Mucosa of stomach (tissue), 1 donor: ENCODE results near the gene PRPF6.
A peak's percentile ranks its signal among the peaks of the same experiment; 100 is the strongest.

Experiments used
- H3K27me3 ChIP-seq: one replicate; pipeline ENCODE4 v1.7.0; 2013; ENCODE audit warnings: mild to moderate bottlenecking, low read length; ENCODE audit not compliant: control insufficient read depth, insufficient read depth
- H3K36me3 ChIP-seq: one replicate; pipeline ENCODE4 v1.7.0; 2013; ENCODE audit warnings: low read length; ENCODE audit not compliant: control insufficient read depth, insufficient read depth
- H3K4me1 ChIP-seq: one replicate; pipeline ENCODE4 v1.7.0; 2013; ENCODE audit warnings: mild to moderate bottlenecking, low read length; ENCODE audit not compliant: control insufficient read depth, insufficient read depth
- H3K4me3 ChIP-seq: one replicate; pipeline ENCODE4 v1.7.0; 2013; ENCODE audit warnings: low read length
- H3K9ac ChIP-seq: one replicate; pipeline ENCODE4 v1.7.0; 2013; ENCODE audit warnings: mild to moderate bottlenecking, low read length, moderate library complexity
- H3K9me3 ChIP-seq: one replicate; pipeline ENCODE4 v1.7.0; 2013; ENCODE audit warnings: mild to moderate bottlenecking, low read length, moderate library complexity; ENCODE audit not compliant: control insufficient read depth
- donor health status: Pancreatic carcinoma.

The PRPF6 gene

GRCh38 chr20:64076061-64076997 is 95.4 kb downstream of the PRPF6 start:
- Histone ChIP-seq H3K9ac (no peak overlapping the region), H3K36me3 (no peaks in the 10 kb centered on the region), H3K4me1 (peaks cover 14% of the 10 kb centered on the region), H3K27me3 (peaks cover 12% of the 10 kb centered on the region), H3K4me3 (no peak overlapping the region), H3K9me3 (no peaks in the 10 kb centered on the region)

- peaks cover 19% of the 10 kb centered on the region for H3K27me3 ChIP-seq
- peaks cover 14% of the 10 kb centered on the region for H3K4me1 ChIP-seq
- no peak overlapping the region for H3K9ac ChIP-seq
- no peaks in the 10 kb centered on the region for H3K9me3 ChIP-seq
- no peaks in the 10 kb centered on the region for H3K36me3 ChIP-seq
- H3K4me3 ChIP-seq = no peak overlapping the region
Observed at GRCh38 chr20:64077094-64077493, 96.2 kb downstream of the PRPF6 start.

- H3K9ac ChIP-seq = peak overlapping the region; percentile 3
- no peak overlapping the region for H3K4me3 ChIP-seq
- no peaks in the 10 kb centered on the region for H3K36me3 ChIP-seq
- peaks cover 23% of the 10 kb centered on the region for H3K27me3 ChIP-seq
- H3K9me3 ChIP-seq = no peaks in the 10 kb centered on the region
- peaks cover 14% of the 10 kb centered on the region for H3K4me1 ChIP-seq
Observed at GRCh38 chr20:64077541-64077875, 96.6 kb downstream of the PRPF6 start.

- no peaks in the 10 kb centered on the region for H3K36me3 ChIP-seq
- no peaks in the 10 kb centered on the region for H3K9me3 ChIP-seq
- H3K4me3 ChIP-seq = no peak overlapping the region
- H3K4me1 ChIP-seq = peaks cover 14% of the 10 kb centered on the region
- H3K9ac ChIP-seq = peak overlapping the region; percentile 61
- peaks cover 28% of the 10 kb centered on the region for H3K27me3 ChIP-seq
Observed at GRCh38 chr20:64077876-64078551, 97.1 kb downstream of the PRPF6 start.

- peaks cover 14% of the 10 kb centered on the region for H3K4me1 ChIP-seq
- no peaks in the 10 kb centered on the region for H3K36me3 ChIP-seq
- peak overlapping the region; percentile 61 for H3K9ac ChIP-seq
- no peaks in the 10 kb centered on the region for H3K9me3 ChIP-seq
- H3K27me3 ChIP-seq = peaks cover 34% of the 10 kb centered on the region
- H3K4me3 ChIP-seq = no peak overlapping the region
Observed at GRCh38 chr20:64078934-64079272, 98.0 kb downstream of the PRPF6 start.

GRCh38 chr20:64079273-64080012 is 98.5 kb downstream of the PRPF6 start, which contains the start of gene RGS19:
Gene RGS19 (minus strand): TSS chr20:64079518. CDS start chr20:64076886, 2,632 bp downstream.
- H3K4me1 ChIP-seq = peaks cover 18% of the 10 kb centered on the region
- peak within 1 kb of the TSS; percentile 61 for H3K9ac ChIP-seq
- H3K36me3 ChIP-seq = no peaks in the 10 kb centered on the region
- peaks cover 40% of the 10 kb centered on the region for H3K27me3 ChIP-seq
- peak within 1 kb of the TSS; percentile 31 for H3K4me3 ChIP-seq
- no peaks in the 10 kb centered on the region for H3K9me3 ChIP-seq

- Histone ChIP-seq H3K27me3 (peaks cover 47% of the 10 kb centered on the region), H3K4me3 (peak within 1 kb of the TSS; percentile 31), H3K36me3 (no peaks in the 10 kb centered on the region), H3K4me1 (peaks cover 21% of the 10 kb centered on the region), H3K9ac (peak within 1 kb of the TSS; percentile 61), H3K9me3 (no peaks in the 10 kb centered on the region)
Observed at GRCh38 chr20:64080013-64080812, 99.3 kb downstream of the PRPF6 start, which contains the start of gene OPRL1. Gene OPRL1 (plus strand): TSS chr20:64080082. CDS start chr20:64092721, 12,639 bp downstream.

GRCh38 chr20:64080813-64081623 is 100.1 kb downstream of the PRPF6 start:
- Histone ChIP-seq H3K27me3 (peaks cover 54% of the 10 kb centered on the region), H3K4me3 (no peak overlapping the region), H3K9me3 (no peaks in the 10 kb centered on the region), H3K4me1 (peaks cover 21% of the 10 kb centered on the region), H3K36me3 (no peaks in the 10 kb centered on the region), H3K9ac (no peak overlapping the region)

- H3K4me3 ChIP-seq = no peak overlapping the region
- peaks cover 21% of the 10 kb centered on the region for H3K4me1 ChIP-seq
- H3K9me3 ChIP-seq = no peaks in the 10 kb centered on the region
- peaks cover 58% of the 10 kb centered on the region for H3K27me3 ChIP-seq
- no peaks in the 10 kb centered on the region for H3K36me3 ChIP-seq
- H3K9ac ChIP-seq = no peak overlapping the region
Observed at GRCh38 chr20:64081624-64081964, 100.7 kb downstream of the PRPF6 start.

- no peak overlapping the region for H3K4me3 ChIP-seq
- H3K36me3 ChIP-seq = no peaks in the 10 kb centered on the region
- H3K27me3 ChIP-seq = peaks cover 58% of the 10 kb centered on the region
- no peak overlapping the region for H3K9ac ChIP-seq
- peaks cover 21% of the 10 kb centered on the region for H3K4me1 ChIP-seq
- H3K9me3 ChIP-seq = no peaks in the 10 kb centered on the region
Observed at GRCh38 chr20:64082126-64082731, 101.3 kb downstream of the PRPF6 start.
